ENCODE data around the gene XYLT2.

GRCh38 chr17:50352693-50353599 lies 7.0 kb downstream of the XYLT2 start:
- TF ChIP-seq POLR2AphosphoS5 (IDR thresholded peaks at IDR 0.05) = no peak
- TF ChIP-seq EP300 (IDR thresholded peaks at IDR 0.05) = no peak

Measured in stomach (tissue), 4 donors.